Stimulated activated CD8-positive, alpha-beta memory T cell treated with anti-CD3 and anti-CD28 coated beads, Interleukin-4, amount 100 ng/mL, for 24 hours (primary cell): Measurements from ENCODE around the gene ZBTB40.

Experiments
- DNase-seq: peaks from one replicate; pipeline ENCODE4 v3.0.0-alpha.2; 2020; ENCODE audit warnings: low read depth

ZBTB40 gene

DNA sequence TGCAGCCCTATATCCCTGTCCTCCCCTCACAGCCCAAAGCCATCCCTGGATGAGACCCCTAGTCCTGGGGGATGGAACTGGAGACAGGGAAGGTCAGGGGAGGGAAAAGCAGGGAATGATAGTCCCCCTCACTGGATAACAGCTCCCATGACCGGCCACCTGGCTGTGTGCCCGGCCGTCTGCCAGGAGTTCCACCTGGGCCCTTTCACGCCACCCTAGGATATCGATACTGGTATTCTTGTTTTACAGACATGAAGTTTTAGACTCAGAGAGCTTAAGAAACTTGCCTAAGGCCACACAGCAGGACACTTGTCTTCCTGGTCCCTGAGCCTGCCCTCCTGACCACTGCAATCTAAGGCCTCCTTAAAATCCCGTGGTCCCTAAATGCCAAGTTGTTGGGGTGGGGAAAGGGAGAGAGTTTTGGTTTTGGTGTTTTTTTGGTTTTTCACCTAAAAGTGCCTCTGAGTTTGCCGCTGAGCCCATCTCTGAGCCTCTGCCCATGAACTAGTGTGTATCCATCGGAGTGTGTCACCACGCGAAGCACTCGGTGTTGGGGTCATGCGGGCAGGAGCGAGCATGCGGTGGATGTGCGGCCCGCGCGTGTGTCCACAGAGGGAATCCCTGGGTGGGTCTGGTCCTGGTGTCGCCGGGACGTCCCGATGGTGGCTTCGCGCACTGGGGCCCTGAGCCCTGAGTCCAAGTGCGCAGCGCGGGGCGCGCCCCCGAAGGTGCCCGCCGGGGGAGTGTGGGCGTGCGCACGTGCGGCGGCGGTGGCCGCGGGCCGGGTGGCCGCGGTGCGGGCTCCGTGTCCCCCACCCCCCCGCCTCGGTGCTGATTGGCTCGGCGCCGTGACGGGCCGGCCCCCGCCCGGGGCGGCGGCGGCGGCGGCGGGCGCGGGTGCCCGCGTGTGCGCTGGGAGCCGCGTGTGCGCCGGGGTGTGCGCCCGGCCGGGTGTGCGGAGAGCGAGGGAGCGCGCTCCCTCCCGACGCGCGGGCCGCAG is 111.2 kb downstream of the ZBTB40 start, which contains the start of gene EPHA8:
Gene EPHA8, plus strand, starts transcription at position 906 of the 1,000 bp plus-strand sequence. CDS start 147 bp downstream, outside the sequence.
- DNase-seq: no peak

DNA sequence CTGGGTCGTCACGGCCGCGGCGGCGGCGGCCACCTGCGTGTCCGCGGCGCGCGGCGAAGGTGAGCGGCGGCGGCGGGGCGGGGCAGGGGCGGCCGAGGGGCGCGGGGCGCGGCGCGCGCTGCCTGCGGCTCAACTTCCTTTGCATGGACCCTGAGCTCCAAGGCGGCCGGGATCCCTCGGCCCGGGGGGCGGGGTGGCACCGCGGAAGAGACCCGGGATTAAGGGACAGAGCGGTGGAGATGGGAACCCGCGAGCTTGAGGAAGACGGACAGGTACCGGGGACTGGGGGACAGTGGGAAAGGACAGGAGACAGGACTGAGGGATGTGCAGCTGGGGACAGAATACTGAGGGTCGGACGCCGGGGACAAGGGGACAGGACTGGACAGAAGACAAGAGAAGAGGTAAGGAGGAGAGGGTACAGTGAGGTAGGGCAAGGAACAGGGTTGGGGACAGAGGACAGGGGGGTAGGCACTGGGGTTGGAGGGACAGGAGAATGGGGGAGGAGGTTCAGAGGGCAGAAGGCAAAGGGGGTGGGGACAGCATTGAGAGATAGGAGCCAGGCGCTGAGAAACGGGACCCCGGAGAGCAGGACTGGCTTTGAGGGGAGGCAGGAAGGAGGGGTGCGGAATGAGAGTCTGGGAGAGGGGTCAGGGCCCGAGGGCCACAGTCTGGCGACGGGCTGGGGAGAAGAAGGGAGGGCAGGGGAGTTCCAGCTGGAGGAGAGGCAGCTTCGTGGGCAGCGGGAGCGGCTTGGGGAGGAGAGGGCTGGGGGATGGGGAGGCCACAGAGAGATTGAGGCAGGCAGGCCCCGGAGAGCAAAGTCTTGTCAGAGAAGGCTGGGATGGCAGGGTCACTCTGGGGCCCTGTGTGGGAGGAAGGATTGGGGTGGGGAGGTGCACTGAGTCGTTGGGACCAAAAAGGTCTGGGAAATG is 112.3 kb downstream of the ZBTB40 start:
- no peak for DNase-seq

DNA sequence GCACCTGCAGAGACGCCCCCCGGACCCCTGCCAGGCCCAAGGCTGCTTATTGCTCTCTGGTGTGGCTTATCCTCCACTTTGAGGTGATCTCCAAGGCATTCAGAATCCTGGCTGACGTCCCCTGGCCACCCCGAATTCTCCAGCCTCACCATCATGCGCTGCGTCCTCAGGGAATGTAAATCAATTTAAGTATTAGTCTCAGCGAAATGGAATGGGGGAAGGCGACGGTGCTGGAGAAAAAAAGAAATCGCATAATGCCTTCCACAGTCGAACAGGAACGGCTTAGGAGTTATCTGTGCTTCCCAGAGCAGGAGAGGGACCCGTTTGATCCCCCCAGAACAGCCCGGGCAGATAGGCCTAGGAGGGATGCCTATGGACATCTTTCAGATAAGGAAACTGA is 114.5 kb downstream of the ZBTB40 start:
- DNase-seq: no peak

DNA sequence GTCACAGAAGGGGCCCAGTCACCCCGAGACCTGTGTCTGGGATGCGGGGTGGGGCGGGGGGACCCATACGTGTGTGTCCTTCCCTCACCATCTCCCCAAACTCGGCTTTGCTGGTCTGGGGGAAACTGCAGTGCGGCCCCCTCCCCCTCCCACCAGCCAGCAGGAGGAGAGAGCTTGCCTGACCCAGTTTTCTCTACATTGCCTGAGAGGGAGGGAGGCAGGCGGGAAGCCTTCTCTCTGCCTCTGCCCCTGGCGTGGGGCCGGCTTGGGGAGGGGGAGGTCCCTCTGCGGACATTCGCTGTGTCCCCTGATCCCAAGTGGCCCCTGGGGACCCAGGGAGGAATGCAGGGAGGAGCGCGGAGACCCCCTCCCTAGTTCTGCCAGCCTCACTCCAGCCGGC is 115.5 kb downstream of the ZBTB40 start:
- DNase-seq: no peak

DNA sequence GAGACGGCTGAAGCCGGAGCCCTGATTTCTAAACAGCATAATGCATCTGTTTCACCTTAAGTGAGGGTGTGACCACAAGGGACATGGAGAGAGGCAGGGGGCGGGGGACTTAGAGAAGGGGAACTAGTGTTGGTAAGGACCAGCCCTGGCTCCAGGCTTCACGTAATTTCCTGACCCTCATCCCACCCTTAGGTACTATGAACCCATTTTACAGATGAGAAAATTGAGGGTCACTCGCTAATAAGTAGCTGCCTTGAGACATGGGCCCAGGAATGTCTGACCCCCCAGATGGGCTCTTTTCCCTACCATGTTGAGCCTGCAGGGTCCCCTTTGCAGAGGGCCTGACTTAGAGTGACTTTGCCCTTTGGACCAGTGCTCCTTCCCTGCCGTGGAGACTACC is 116.3 kb downstream of the ZBTB40 start:
- DNase-seq: no peak

DNA sequence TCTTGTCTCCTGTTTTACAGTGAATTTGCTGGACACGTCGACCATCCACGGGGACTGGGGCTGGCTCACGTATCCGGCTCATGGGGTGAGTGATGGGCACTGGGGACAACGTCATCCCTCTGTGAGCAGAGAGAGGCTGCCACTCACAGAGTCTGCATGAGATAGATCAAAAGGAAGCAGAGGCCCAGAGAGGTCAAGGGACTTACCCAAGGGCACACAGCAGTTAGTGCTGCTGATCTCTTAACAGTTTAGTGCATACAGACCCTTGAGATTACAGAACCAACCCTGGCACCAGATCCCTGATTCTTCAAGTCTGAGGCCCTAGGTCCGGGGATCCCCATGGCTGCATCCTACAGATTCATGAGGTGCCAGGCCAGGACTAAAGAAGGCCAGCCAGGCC is 117.6 kb downstream of the ZBTB40 start:
- DNase-seq: no peak

DNA sequence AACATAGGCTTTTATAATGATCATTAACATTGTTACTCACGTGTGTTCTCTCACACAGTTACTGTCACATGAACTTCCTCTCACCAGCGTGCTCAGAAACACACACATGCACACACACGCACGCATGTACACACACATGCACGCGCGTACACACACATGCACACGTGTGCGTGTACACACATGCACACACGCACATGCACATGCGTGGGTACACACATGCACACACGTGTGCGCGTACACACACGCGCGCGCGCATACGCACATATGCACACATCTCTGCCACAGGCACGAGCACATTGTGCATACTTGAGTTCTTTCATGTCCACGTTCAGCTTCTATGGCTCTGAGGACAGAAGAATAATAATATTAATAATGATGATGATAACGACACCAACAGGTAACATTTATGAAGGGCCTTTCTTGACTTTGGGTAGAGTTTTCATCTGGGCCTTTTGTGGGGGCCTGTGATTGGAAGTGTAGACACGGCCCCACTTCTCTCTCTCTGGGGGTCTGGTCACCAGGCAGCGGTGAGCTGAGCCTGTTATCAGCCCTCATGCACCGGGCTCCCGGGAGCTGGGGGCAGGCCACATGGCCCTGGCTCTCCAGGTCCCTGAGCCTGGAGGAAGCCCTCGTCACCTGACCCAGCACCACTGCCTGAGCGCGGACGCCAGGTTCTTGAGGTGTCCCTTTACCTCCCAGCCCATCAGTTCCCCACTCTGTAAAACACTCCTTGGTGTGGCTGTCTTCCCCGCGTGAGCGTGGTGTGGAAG is 118.7 kb downstream of the ZBTB40 start:
- no peak for DNase-seq

DNA sequence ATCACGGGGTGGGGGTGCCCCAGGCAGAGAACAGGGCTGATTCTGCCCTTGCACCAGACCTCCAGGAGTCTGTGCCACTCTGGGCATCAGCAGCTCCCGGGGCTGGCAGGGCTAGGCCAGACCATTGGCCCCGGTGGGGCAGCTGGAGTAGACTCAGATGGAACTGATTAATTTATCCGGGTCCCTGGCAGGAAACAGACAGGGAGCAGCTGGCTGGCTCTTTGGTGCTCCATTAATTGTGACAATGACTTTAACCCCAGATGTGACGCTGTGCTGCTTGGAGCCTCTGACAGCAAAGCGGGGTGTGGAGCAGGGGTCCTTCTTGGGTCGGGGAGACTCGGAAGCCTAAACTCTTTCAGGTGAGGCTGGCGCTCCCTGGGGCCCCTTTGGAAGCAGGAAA is 121.2 kb downstream of the ZBTB40 start:
- DNase-seq: no peak

DNA sequence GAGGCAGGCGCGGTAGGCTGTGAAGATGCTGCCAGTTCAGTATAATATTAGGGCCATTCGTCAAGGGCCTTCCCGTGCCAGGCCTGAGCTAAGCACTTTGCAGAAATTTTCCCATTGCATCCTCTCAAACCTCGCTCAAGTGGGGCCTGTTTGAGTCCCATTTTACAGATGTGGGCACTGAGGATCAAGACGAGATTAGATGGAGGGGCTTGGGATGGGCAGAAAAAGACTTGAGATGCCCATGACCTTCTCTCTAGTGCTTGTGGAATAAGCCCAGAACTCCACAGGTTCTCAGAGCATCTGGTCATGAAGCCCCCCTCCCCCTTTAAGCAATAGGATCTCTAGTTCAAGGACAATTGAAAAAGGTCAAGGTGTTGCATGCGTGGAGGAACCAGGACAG is 121.6 kb downstream of the ZBTB40 start:
- DNase-seq: no peak

DNA sequence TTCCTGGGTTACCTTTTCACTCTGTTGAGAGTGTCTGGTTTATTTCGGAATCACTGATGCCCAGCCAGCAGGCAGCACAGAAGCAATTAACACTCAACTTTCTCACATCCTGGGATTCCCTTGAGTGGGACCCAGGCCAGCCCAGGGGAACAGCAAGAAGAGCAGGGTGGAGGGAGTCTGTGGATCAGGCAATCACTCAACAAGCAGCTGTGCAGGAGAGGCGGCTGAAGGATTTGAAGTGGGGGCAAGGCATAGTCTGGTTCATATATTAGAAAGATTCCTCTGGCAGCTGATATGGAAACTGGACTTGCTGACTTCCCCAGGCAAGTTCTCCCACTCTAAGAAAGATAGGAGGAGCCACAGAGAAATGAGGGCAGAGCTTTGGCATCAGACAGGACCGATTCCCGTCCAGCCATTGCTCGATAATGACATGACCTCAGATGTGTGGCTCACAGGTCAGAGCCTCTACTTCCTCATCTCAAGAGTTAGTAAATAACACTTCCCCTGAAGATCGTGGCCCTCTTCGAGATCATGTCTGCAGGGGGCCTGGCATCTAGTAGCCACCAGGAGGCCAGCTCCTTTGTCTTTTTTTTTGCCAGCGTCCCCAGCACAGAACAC is 124.0 kb downstream of the ZBTB40 start:
- DNase-seq: no peak

DNA sequence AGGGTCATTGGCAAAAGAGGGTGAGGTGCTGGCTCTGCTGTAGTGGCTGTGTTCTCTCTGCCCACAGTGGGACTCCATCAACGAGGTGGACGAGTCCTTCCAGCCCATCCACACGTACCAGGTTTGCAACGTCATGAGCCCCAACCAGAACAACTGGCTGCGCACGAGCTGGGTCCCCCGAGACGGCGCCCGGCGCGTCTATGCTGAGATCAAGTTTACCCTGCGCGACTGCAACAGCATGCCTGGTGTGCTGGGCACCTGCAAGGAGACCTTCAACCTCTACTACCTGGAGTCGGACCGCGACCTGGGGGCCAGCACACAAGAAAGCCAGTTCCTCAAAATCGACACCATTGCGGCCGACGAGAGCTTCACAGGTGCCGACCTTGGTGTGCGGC is 124.5 kb downstream of the ZBTB40 start:
- no peak for DNase-seq

DNA sequence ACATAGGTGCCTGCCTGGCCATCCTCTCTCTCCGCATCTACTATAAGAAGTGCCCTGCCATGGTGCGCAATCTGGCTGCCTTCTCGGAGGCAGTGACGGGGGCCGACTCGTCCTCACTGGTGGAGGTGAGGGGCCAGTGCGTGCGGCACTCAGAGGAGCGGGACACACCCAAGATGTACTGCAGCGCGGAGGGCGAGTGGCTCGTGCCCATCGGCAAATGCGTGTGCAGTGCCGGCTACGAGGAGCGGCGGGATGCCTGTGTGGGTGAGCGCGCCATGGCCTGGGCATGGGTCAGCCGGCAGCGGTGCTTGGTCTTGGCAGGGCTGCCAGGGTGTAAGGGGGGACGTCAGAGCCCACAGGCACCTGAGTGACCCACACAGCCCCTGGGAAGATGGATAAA is 125.0 kb downstream of the ZBTB40 start:
- DNase-seq: no peak

DNA sequence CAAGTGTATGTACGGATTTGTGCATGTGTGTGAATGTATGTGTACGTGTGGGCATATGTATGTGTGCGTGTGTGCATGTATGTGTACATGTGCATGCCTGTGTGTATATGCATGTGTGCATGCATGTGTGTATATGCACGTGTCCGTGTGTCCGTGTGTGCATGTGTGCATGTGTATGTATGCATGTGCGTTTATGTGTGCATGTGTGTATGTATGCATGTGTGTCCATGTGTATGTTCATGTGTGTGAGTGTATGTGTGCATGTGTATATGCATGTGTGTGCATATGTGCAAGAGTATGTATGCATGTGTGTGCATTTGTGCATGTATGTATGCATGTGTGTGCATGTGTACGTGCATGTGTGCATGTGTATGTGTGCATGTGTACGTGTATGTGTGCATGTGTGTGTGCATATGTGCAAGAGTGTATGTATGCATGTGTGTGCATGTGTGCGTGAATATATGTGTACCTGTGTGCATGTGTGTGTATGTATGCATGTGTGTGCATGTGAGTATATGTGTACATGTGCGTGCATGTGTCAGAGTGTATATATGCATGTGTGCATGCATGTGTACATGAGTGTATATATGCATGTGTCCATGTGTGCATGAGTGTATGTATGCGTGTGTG is 127.2 kb downstream of the ZBTB40 start:
- DNase-seq: no peak

DNA sequence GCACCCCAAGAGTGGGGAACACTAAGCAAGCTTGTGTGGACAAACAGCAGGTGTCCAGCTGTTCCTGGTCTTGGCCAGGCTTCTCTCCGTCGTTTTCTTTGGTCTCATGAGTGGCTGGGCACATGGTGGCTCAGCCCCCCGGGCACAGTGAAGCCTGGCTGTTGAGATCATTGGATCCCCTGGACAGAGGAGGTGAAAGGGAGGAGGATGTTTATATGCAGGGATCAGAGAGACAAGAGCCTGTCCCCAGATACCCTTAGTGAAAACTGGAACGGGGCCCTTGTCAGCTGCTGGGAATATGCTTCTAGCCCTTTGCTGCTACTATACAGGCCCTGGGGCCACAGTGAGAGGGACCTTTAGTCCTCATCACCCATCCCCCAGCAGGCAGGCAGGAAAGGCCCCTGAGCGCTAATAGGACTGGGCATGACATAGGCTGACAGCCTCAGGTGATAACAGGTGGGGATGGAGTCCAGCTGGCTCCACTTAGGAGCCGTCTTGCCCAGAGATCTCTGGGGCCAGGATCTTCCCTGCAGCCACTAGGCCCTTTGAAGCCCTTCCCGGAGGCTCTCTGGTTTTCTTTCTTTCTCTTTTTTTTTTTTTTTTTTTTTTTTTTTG is 128.0 kb downstream of the ZBTB40 start:
- no peak for DNase-seq
